Sciatic nerve (tissue), 2 donors: ENCODE data around the gene RIMBP2. TPM values are rescaled to one million over a fixed set of nuclear protein-coding genes. Genes with fewer than 3 reads are reported as not detected.

ENCODE experiments used
- ATAC-seq: fragments of 200-7000 bp; cut with Tn5 transposase; one replicate; pipeline ENCODE4 v1.9.1; 2020; ENCODE audit warnings: mild to moderate bottlenecking, moderate library complexity
- DNase-seq: peaks from one replicate; pipeline ENCODE4 v3.0.0-alpha.2; 2020; ENCODE audit warnings: low spot score
- intact Hi-C: fragments of 100-400 bp; cut with DNase I; formaldehyde crosslinking; loops from one replicate; pipeline ENCODE4 v1.14.2; 2022
- total RNA-seq: library from RNA; stranded (reverse); fragmentation: NEBNext Ultra II Directional; extraction: Animal tissue kit (Norgen Biotek cat#: 25700); gene quantifications from one replicate; pipeline ENCODE4 v1.2.1, GENCODE V29; 2021
- donor health status: DM: no; HTN: no; CAD: no.
- donor health status: DM: no; HTN: no; CAD: no.

The RIMBP2 gene
- total RNA-seq, 1 donor from 2014 or later: 1.6 TPM

DNA sequence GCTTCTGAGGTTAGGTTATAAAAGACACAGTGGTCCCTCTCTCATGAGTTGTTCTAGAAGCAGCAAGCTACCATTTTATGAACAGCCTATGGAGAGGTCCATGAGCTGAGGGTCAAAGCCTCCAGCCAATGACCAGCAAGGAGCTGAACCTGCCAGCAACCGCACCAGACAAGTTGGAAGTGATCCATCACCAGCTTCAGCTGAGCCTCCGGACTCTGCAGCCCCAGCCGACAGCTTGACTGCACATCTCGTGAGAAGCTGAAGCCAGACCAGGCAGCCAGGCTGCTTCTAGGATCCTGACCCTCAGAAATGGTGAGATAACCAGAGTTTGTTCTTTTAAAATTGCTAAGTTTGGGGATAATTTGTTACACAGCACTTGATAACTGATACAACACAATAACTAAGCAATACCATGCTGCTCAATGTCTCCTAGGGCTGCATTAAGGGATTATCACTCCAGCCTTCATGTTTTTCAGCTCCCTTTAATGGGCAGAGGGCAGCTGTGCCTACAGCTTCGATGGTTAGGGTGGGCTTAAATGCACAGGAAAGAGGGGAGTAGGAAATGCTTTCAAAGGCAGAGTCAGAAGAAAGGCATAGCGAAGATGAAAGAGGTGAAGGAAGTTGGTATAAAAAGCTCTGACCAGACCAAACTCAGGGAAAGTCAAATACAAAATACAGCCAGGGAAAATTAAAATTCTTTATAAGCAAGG, 149.5 kb downstream of the RIMBP2 start:
- DNase-seq (no peak), ATAC-seq (no peak)
- intact Hi-C loops: loop anchor here (10.0 kb wide), 1 partner anchor 1468 kb away; no protein-coding TSS in a partner anchor

DNA sequence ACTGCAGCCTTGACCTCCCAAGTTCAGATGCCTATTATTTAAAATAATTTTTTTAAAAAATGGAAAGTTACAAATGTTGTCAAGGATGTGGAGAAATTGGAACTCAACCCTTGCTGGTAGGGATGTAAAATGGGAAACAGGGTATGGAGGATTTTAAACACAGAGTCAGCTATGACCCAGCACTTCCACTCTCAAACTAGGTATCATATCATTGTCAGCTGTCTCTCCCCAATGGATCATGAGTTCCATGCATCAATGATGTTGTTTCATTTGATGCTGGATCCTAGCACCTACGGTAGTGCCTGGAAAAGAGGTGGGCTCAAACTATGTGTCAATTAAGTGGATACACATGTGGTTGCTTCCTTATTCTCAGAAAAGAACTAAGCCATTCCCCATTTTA, 150.9 kb downstream of the RIMBP2 start:
- DNase-seq (no peak), ATAC-seq (no peak)
- intact Hi-C loops: loop anchor here (10.0 kb wide), 1 partner anchor 1470 kb away; no protein-coding TSS in a partner anchor

DNA sequence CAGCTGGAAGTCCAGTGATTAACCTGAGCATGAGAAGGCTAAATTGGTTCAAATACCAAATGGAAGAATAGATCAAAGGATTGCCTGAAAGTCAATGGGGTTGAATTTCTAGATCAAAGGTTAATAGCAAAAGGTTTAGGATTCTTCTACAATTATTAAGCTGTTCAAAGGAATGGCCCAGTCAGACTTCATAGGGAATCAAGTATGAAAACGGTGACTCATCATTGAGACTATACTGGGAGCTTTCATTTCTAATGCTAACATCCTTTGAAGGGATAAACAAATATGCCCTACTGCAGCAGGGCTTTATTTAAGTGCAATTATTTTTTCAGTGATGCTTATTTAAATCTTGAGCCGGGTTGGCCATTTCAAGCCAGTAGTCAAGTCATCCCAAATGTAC, 152.8 kb downstream of the RIMBP2 start:
- ATAC-seq: no peak
- no peak for DNase-seq
- intact Hi-C loops: loop anchor here (10.0 kb wide), 1 partner anchor 1471 kb away; no protein-coding TSS in a partner anchor

DNA sequence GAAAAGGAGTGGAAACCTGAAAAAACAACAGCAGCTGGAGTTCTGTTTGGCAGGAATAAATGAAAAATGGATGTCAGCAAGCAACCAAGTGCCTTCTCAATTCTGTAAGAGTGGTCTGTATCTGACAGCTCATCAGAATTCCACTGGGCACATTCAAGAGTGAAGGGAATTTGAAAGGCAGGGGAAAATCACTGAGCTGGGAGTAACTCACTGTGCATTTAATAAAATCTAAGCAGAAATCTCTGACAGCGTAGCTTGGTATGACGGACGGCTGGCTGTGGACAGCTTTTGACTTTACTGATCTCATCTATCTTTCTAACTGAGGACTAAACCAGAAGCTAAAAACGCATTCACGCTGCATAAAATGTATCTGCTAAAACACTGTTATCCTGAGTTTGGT, 153.4 kb downstream of the RIMBP2 start:
- ATAC-seq (no peak), DNase-seq (no peak)
- intact Hi-C loops: loop anchor here (10.0 kb wide), 1 partner anchor 1472 kb away; no protein-coding TSS in a partner anchor

DNA sequence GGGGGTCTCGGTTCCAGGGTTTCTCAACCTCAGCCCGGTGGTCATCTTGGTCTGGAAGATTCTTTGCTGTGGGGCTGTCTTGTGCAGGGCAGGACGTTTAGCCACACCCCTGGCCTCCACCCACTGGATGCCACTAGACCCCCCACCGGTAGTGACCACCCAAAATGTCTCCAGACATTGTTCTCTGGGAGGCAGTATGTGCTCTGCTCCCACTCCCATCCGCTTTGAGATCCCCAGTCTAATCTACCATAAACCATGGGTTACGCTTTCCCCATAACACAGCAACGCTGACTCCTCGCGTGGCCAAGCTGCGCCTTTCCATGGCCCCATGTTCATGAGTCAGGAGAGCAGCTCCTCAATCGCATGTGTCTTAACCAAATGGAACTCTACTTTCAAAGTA, 155.8 kb downstream of the RIMBP2 start:
- DNase-seq (no peak), ATAC-seq (no peak)
- intact Hi-C loops: loop anchor here (10.0 kb wide), 1 partner anchor 1474 kb away; no protein-coding TSS in a partner anchor

DNA sequence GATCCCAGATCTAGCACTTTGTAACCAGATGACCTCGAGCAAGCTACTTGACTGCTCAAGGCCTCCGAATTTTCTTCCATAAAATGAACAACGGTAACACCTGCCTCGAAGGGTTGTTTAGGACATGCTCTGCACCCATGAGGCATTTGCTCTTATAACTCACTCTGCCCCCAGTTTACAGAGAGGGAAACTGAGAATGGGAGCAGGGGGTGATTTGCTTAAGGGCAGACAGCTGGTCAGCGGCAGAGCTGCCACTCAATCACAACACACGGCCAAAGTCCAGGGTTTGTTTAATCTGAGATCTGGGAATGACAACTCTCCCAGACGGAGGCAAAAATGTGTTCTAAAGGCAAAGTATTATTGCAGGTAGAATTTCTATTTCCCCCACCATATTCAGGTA, 156.3 kb downstream of the RIMBP2 start:
- DNase-seq: no peak
- ATAC-seq: no peak
- intact Hi-C loops: loop anchor here (10.0 kb wide), 1 partner anchor 1475 kb away; no protein-coding TSS in a partner anchor

DNA sequence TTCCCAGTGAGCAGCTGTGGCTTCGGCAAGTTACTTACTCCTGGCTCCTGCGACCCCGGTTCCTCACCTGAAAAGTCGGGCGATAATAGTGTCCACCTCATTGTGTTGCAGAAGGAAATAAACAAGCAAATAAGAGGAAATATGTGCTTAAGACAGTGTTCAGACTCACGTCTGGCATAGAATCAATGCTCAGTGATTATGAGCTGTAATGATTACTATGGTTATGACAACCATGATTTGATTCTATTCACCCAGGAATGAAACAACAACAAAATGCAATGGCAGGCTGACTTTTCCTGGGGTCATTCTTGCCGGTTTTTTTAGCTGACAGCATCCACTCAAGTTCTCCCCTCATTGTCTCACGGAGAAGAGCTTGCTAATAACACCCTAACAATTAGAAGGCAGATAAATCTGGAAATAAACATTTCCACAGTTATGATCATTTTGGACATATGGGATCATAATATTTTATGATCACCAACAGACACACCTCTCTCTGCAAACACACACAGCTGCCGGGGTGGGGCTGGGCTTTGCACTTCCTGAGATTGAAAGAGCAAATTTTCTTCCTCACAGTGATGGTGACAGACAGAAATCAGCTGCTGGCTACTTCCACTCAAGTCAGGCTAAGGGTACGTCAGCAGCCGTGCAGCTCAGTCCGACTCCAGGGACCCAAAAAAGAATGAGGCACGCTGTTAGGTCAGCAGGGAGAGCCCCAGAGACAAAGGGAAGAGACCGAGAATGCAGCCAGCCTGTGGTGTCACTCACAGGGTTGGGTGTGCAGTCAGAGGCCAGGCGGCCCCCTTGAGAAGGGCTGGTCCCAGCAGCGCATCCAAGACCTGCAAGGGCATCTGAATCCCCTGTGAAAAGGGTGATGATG, 158.0 kb downstream of the RIMBP2 start:
- ATAC-seq (no peak), DNase-seq (no peak)
- intact Hi-C loops: no loop called here

DNA sequence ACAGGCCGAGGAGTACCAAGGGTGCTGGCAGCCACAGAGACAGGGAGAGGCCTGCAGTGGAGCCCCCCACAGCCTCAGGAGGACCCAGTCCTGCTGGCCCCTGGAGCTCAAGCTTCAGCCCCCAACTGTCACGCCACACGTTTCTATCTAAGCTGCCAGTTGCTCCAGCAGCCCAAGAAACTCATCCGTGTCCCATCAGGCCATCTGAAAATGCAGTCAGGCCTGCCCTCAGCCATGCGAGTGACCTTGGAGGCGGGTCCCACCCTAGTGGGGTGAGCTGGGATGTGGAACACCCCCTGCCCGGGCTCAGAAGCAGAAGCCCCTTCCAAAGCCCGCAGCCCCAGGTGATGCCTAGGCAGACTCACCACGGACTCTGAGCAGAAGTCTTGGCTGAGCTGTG, 158.9 kb downstream of the RIMBP2 start:
- no peak for ATAC-seq
- intact Hi-C loops: no loop called here
- no peak for DNase-seq

DNA sequence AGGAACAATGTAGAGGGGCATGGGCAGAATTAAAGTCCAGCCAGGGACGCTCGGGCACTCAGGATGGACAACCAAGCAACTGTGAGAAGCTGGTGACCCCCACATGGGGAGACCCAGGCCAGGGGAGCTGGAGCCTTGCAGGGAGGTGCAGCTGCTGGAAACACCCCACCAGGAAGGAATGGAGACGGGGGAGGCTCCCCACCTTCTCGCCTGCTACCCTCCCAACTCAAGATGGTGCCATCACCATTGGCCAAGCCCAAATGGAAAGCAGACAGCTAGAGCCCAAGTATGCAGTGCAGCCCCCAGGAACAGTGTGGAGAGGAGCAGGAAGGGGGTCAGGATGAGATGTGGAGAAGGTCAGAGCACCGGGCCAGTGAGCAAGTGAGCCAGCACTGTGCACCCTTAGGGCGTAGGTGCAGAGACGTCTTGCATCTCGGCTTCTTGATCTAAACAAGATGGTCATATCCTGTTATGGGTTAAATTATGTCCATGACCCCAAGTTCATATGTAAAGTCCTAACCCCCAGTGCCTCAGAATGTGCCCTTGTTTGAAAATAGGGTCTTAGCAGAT, 159.5 kb downstream of the RIMBP2 start:
- DNase-seq (no peak), ATAC-seq (no peak)
- intact Hi-C loops: no loop called here

DNA sequence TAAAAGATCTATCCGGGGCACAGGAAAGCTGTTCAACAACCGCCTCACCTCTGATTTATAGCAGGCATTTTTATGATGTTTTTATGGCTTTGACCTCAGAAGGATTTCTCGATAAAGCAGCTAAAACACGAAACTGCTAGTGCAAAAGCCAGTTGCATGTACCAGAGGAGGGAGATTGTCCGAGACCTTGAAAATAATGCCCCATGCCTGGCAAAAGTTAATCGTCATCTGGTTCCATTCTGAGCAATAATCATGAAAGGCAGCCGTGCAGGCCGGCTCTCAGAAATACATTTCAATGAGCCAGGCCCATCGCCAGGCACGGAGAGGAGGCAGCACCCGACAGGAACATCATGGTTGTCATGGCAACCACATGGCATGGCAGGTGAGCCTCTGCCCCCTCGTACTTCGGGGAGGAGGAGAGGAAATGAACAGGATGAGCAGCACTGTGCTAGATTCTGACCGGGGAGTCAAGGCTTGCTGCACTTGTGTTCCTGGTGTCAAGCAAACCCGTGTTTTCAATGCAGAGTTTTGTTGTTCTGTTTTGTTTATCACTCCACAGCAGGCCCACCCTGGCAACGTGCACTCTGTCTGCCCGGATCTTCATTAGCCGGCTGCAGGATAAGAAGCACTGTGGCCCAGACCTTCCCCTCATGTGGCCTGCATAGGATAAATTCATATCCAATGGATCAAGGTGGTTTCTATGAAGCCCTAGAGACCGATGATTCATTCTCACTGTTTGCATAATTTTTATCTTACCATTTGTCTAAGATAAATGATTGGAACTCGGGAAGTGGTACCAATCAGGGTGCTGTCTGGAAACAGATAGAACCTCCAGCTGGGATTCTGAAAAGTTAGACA, 160.2 kb downstream of the RIMBP2 start:
- intact Hi-C loops: no loop called here
- no peak for ATAC-seq
- DNase-seq: no peak

DNA sequence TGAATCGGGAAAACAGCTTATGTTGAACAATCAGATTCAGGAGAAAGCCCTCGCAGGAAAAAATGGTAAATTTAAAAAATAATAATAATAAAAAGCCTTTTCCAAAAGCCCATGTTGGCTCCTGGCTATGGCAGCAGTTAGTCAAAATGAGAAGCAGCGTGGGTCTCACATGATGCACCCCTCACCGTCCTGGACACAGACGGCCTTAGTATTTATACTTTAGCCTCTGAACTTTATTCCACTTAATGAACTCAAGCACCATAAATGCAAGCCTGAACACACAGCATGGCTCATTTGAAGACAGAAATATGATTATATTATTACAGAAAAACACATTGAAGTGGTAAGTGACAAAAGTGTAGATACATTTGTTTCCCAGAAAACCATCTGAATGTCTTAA, 160.9 kb downstream of the RIMBP2 start:
- DNase-seq: no peak
- intact Hi-C loops: no loop called here
- no peak for ATAC-seq

DNA sequence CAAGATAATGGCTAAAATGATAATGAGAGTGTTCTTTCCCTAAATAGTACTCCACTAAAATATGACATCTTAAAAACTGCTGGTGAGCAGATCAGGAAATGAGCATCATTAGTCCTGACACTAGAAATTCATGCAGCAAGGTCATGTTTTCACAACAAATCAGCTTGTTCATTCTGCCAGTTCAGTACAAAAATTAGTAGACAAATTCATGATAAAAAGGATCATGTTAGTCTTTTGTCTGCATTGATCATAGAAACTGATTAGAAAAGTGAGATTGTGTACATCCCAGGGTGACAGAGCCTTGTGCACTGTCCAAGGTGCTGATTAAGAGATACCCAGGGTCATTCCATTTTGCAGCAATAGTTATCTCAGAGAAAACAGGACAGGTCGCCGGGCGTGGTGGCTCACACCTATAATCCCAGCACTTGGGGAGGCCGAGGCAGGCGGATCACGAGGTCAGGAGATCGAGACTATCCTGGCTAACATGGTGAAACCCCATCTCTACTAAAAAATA, 163.6 kb downstream of the RIMBP2 start:
- intact Hi-C loops: no loop called here
- ATAC-seq: no peak
- no peak for DNase-seq

DNA sequence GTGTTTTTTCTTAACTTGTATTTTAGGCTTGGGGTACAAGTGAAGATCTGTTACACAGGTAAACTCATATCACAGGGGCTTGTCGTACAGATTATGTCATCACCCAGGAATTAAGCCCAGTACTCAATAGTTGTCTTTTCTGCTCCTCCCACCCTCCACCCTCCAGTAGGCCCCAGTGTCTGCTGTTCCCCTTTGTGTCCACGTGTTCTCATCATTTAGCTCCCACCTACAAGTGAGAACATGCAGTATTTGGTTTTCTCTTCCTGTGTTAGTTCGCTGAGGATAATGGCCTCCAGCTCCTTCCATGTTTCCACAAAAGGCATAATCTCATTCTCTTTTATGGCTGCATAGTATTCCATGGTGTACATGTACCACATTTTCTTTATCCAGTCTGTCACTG, 166.7 kb downstream of the RIMBP2 start:
- no peak for ATAC-seq
- intact Hi-C loops: no loop called here
- DNase-seq: no peak

DNA sequence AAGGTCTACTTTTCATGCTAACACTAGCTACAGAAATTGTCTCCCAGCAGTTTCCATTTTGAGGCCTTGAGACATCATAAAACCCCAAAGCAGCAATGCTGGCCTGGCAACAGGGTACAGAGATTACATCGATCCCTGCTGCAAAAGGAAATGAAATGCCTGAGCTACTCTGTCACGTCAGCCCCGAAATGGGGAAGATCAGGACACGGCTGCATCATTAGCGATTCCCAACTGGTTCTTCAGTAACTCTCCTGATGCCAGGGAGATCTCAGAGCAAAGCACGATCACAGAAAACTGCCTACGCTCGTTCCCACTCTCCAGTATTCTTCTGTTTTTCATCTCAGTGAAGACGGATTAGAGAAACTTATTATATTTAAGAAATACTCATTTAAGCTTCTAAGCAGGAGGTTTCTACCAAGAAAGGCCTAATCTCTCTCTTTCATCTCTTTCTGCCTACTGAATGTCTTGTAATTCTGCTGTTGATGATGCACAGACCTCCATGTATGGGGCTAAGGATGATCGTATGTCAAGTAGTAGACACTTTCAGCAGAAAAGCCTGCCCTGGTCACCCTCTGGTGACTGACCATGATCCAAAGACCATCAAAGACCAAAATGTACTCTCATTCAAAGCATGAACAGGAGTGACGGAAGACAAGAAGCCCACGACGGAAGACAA, 168.5 kb downstream of the RIMBP2 start:
- DNase-seq (no peak), ATAC-seq (no peak)
- intact Hi-C loops: no loop called here

DNA sequence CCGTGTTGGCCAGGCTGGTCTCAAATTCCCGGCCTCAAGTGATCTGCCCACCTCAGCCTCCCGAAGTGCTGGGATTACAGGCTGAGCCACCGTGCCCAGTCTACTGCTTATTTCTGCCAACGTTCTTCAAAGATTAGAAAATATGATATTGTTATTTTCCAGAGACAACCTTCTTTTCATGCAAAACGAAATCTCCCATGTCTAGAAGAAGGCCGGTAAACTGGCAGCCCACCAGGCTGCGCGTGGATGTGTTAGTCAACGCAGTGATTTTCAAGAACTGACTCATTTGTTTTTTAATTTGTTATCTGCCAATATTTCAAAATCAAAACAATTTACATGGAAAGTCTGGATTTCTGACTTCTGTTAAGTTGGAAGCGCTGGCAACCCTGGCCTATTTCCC, 169.6 kb downstream of the RIMBP2 start:
- intact Hi-C loops: no loop called here
- no peak for ATAC-seq
- no peak for DNase-seq

DNA sequence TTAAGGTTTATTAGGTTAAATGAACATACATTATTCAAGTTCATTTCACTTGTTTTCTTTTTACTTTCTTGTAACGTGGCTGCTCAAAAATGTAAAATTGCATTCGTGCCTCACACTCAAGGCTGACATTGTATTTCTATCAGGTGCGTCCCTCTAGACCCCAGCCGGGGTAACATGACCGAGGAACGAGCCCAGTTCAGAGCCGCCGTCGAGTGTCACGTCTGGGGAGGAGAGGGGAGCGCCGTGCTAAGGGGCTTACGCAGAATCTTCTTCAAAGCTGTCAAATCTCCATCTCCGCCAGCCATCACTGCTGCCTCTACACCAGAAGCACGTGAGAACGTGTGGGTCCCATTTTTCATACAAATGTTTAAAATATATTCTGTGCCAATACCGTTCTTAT, 170.6 kb downstream of the RIMBP2 start:
- ATAC-seq: no peak
- intact Hi-C loops: no loop called here

DNA sequence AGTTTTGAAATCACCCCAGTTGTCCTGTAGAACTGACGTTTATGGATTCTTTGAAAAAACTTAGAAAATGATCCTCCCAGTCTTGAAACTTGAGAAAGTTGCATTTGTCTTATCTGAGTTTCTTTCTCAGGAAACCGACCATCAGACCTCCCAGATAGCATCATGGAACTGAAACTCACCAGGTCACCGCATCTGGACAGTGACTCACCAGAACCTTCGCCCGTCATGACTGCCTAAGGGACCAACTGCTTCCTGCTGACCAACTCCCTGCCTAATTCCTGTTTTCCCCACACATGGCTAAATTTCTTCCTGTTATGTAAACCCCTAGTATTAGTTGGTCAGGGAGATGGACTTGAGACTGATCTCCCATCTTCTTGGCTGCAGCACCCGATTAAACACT, 175.7 kb downstream of the RIMBP2 start:
- no peak for ATAC-seq
- intact Hi-C loops: no loop called here
- no peak for DNase-seq

More for the DNA sequence above, 170.6 kb downstream of the RIMBP2 start:
- no peak for DNase-seq
